ENCODE results near the gene TBCCD1.

TBCCD1 gene

GRCh38 chr3:186520957-186521842, 45.9 kb downstream of the TBCCD1 start:
- Histone ChIP-seq H3K4me3 (no peak overlapping the region), H3K9me3 (peaks cover 0 to 6% (median 4%) of the 10 kb centered on the region in 3 donors), H3K27me3 (no peaks in the 10 kb centered on the region), H3K27ac (no peak overlapping the region), H3K4me1 (no peaks in the 10 kb centered on the region), H3K36me3 (no peaks in the 10 kb centered on the region)
- DNase-seq: no peak
- no peak for TF ChIP-seq CTCF (IDR thresholded peaks at IDR 0.05)
- intact Hi-C loops (cut with DNase I; ENCODE audit: low total_unique reads): no loop called here

DNA sequence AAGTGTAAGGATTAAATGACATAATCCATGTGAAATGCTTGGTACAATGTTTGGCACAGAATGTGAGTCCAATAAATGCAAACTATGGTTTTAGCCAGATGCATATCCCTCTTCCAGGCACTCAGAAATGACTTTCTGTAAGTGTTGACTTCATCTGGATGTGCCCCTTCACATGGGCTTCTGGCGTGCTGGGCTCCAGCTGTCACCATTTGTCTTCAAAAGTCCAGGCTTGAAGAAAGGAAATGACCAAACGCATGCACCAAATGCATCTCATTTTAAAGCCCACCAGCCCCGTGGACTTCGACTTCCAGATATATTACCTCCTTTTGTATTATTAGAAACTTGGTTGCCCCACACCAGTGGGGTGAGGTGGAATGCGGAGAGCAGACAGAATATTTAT, 46.7 kb downstream of the TBCCD1 start:
- intact Hi-C loops (cut with DNase I; ENCODE audit: low total_unique reads): no loop called here
- no peaks in the 10 kb centered on the region for H3K4me1 ChIP-seq
- H3K36me3 ChIP-seq: no peaks in the 10 kb centered on the region
- no peak for DNase-seq
- no peak for TF ChIP-seq CTCF (IDR thresholded peaks at IDR 0.05)
- no peaks in the 10 kb centered on the region for H3K27me3 ChIP-seq
- no peak overlapping the region for H3K4me3 ChIP-seq
- H3K27ac ChIP-seq: no peak overlapping the region
- H3K9me3 ChIP-seq: peaks cover 0 to 6% (median 4%) of the 10 kb centered on the region in 3 donors

DNA sequence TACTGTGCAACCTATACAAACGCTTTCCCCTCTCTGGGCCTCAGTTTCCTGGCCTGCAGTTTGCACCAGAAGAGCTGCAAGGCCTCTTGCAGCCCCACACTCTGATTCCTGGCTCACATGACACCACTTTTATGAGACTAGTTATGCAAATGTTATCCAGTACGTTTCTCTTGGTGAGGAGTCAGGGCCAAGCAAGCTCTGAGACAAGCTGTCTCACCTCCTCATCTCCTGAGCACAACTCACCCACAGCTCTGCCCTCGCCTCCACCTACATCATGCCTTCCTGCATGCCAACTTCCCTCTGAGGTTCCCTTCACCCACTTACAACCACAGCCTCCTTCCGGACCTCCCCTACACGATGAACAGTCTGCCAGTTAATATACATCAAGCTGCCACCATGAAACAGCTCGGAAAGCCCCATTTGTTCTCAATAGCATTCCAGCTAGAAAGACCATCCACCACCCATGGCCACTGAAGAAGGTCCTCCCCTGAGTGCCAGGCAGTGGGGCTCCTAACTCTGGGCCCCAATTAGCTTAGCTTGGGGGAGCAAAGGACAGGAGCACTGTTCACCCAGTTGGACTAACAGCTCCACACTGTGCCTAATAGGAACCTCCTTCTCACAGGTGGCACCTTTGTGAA, 48.0 kb downstream of the TBCCD1 start:
- Histone ChIP-seq H3K4me1 (no peaks in the 10 kb centered on the region), H3K27me3 (no peaks in the 10 kb centered on the region), H3K4me3 (no peak overlapping the region), H3K36me3 (no peaks in the 10 kb centered on the region), H3K9me3 (peaks cover 0 to 6% (median 4%) of the 10 kb centered on the region in 3 donors), H3K27ac (no peak overlapping the region)
- TF ChIP-seq CTCF (IDR thresholded peaks at IDR 0.05): no peak
- intact Hi-C loops (cut with DNase I; ENCODE audit: low total_unique reads): no loop called here
- no peak for DNase-seq

DNA sequence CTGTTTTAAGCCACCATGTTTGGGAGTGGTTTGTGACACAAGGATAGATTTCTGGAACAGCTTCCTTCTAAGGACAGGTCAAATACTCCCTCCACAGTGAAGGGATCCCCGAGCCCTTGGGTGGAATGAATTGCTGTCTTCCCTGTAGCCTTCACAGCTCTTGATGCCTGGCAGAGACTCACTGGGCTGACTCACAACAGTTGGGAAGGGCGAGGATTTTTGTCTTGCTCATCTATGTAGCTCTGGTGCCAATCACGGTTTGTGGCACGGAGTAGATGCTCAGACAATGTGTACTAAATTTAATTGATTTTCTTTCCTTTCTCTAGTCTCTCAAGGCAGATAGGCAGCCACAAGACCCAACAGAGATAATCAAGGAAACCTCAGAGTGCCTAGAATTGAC, 49.9 kb downstream of the TBCCD1 start:
- no peak overlapping the region for H3K4me3 ChIP-seq
- no peak overlapping the region for H3K27ac ChIP-seq
- intact Hi-C loops (cut with DNase I; ENCODE audit: low total_unique reads): no loop called here
- DNase-seq: no peak
- peaks cover 0 to 6% (median 4%) of the 10 kb centered on the region in 3 donors for H3K9me3 ChIP-seq
- H3K27me3 ChIP-seq: no peaks in the 10 kb centered on the region
- TF ChIP-seq CTCF (IDR thresholded peaks at IDR 0.05): no peak
- H3K4me1 ChIP-seq: no peaks in the 10 kb centered on the region
- no peaks in the 10 kb centered on the region for H3K36me3 ChIP-seq

DNA sequence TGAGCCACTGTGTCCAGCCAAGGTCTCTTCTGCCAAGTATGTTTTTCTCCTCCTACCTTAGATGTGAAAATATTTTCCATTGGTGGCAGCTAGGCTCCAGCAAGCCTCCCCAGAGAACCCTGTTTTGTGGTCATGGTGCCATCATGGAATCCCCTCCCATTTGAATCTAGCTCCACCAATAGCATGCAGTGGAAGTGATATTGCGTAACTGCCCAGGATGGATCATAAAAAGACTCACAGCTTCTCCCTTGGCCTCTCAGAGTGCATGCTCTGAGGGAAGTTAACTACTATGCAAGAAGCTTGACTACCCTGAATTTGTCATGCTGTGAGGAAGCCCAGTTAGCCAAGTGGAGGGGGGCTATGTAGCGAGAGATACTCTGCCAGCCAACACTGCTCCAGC, 50.5 kb downstream of the TBCCD1 start:
- no peak for DNase-seq
- no peak for TF ChIP-seq CTCF (IDR thresholded peaks at IDR 0.05)
- Histone ChIP-seq H3K4me1 (no peaks in the 10 kb centered on the region), H3K27me3 (no peaks in the 10 kb centered on the region), H3K27ac (no peak overlapping the region), H3K4me3 (no peak overlapping the region), H3K9me3 (peaks cover 0 to 6% (median 4%) of the 10 kb centered on the region in 3 donors), H3K36me3 (no peaks in the 10 kb centered on the region)
- intact Hi-C loops (cut with DNase I; ENCODE audit: low total_unique reads): no loop called here
